NCI-H82 treated with DMSO at 0.1 percent for 48 hours (cell line): ENCODE measurements around the gene LRRC49.
"Not testable (repeated sequence)": the region's sequence is repeated elsewhere in the genome, so short reads cannot be mapped to it uniquely, and the experiment has no call there.

Source experiments
- DNase-seq: peaks from one replicate; lab custom pipeline; 2025; ENCODE audit not compliant: unreplicated experiment; lab: John Stamatoyannopoulos, UW

The LRRC49 gene

DNA sequence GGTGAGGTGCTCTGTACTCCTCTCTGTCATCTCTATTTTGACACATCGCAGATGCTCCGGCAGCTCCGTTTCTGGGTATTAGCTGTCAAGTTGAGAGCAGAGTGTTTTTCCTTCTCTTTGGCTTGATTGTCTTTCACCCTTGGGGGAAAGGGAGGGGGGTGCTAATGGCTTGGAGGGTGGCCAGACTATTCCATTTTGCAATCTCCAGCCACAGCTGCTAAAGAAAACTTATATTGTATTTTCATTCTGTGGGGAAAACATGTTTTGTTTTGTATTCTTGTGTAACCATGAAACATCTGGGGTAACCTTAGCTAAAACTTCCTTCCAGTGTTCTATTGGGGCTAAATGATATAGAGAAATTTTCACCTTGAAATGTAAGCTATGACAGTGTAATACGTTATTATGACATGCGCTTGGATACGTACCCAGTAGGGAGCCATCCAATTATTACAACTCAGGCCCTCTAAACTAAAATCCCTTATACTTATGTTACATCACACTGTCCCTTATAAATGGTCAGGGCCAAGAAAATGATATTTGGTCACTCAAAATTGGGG is 24.6 kb upstream of the LRRC49 start:
- no peak for DNase-seq

- no peak for DNase-seq
Observed at GRCh38 chr15:70869346-70869745, 23.3 kb upstream of the LRRC49 start.

GRCh38 chr15:70870051-70870450 is 22.6 kb upstream of the LRRC49 start:
- DNase-seq = no peak

DNA sequence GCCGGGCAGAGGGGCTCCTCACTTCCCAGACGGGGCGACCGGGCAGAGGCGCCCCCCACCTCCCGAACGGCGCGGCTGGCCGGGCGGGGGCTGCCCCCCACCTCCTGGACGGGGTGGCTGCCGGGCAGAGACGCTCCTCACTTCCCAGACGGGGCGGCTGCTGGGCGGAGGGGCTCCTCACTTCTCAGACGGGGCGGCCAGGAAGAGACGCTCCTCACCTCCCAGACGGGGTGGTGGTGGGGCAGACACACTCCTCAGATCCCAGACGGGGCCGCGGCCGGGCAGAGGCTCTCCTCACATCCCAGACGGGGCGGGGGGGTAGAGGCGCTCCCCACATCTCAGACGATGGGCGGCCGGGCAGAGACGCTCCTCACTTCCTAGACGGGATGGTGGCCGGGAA is 21.1 kb upstream of the LRRC49 start:
- DNase-seq = not testable (repeated sequence)

DNA sequence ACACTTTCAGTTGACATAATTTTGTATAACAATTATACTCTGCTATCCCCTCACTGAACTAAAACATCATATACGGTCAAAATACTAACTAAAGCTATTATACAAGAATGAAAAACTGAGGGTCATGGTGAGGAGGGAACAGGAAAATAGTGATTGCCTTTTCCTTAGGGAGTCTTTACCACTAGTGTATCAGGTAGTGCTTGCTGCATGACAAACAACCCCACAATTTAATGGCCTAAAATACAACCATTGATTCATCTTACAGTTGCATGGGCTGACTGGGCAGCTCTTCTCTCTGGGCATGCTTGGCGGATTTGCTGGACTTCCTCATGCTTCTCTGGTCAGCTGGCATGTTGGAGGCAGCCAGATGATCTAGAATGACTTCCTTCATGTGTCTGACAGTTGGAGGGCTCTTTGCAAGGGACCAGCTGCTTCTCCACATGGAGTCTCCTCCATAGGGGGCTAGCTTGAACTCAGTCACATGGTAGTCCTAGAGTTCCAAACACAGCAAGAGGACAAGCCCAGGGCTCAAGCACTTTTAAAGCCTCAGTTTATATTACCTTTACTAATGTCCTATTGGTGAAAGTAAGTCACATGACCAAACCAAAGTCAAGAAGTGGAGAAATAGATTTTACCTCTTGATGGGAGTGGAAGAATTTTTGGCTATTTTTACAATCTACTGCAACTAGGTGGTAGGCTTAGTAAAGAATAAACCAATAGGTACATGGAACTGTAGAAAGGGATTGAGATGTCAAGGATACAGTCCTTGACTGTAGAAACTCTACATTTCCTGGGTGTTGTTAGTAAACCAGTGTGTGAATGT is 19.2 kb upstream of the LRRC49 start:
- DNase-seq = no peak

DNA sequence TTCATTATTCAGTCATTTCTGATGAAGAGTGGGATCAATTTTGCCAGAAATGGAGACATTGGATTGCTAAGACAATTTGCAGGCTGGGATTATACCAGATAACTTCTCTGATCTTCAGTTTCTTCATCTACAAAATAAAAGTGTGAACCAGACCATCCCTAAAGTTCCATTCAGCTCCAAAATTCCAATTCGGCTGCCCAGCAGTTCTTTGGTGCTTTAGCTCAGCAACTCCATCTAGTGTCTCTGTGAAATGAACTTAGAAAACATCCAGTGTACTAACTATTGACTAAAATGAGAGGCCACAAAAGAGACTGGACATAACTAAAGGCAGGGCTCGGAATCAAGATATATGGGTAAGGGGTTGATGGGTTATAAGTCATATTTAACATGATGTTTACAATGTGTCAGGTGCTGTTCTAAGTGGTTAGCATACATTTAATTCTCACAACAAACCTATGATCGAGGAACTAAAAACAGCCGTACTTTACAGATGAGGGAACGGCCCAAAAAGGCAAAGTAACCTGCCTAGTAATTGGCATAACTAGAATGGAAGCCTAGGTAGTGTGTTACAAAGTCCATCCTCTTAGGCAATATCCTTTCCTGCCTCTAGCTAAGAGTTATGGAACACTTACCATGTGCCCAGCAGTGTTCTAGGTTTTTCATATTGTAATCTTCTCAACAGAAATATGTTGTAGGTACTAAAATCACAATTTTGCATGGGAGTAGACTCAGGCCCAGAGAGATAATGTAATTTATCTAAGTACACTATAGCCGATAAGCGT is 17.4 kb upstream of the LRRC49 start:
- DNase-seq = no peak

DNA sequence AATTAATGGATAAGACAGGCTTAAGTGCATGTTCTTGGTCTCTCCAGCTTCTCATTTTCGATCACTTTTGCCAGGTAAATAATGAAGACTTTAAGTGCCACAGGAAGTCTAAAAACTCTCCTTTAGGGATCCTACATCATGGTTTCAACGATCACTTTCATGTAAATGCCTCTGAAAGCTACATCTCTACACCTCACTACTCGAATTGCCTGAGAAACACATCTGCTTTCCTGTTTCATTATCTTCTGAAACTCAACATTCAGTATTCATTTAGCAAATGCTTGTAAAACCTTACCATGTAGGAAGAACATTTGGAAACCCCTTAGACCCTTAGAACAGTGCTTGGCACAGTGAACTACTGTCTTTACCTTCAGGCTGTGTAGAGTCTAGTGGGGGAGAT is 16.6 kb upstream of the LRRC49 start:
- DNase-seq = no peak

- DNase-seq = no peak
Observed at GRCh38 chr15:70876683-70877082, 15.9 kb upstream of the LRRC49 start.

DNA sequence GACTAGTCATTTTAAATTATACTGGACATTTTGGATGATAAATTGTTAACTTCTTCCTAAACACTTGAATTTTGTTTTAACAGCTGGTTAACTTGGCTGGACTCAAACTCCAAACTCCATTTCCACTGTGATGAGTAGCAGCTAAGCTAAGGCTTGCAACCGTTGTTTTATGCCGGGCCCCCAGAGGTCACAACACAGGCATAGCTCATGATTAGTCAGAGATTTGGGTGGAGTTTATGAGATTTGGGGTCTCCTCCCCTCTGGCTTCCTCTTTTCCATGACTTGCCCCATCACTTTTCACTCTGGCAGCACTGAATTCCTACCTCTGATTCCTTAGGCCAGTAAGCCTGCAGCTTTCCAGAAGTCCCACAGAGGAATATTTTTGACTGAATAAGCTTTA is 13.2 kb upstream of the LRRC49 start:
- DNase-seq = no peak

DNA sequence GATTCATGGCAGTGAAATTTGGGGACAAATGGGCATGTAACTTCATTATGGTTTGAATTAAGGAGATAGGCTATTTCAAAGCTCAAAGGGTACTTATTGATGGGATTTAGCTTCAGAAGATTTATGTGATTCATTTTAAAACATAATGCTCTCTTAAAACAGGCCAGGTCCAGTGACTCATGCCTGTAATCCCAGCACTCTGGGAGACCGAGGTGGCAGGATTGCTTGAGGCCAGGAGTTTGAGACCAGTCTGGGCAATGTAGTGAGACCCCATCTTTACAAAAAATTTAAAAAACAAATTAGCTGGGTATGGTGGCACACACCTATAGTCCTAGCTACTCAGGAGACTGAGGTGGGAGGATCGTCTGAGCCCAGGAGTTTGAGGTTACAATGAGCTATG is 11.8 kb upstream of the LRRC49 start:
- no peak for DNase-seq

GRCh38 chr15:70882361-70882760 is 10.3 kb upstream of the LRRC49 start:
- DNase-seq = no peak

- DNase-seq = no peak
Observed at GRCh38 chr15:70892912-70893560, 410 bp downstream of the LRRC49 start.

DNA sequence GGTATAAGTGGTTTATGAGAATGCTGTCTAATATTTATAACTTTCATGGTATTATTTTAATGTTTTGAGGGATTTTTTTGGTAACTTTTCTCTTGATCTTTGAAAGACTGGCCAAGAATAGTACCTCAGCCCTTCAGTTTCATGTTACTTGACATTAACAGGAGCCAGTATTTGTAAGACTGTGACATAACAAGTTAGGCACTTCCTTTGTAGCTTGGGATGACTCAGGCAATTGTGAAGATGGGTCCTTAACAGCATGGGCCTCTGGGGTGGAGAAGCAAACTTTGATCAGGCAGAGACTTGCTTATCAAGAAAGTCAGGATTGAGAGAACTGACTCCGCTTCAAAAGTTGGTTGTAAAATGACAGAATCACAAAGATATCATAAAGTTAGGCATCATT is 9.5 kb downstream of the LRRC49 start:
- DNase-seq = no peak

GRCh38 chr15:70906842-70907241 is 14.2 kb downstream of the LRRC49 start:
- no peak for DNase-seq

GRCh38 chr15:70907784-70908471 is 15.3 kb downstream of the LRRC49 start:
- DNase-seq = no peak

- DNase-seq = no peak
Observed at GRCh38 chr15:70910958-70911357, 18.3 kb downstream of the LRRC49 start.

GRCh38 chr15:70912187-70912586 is 19.6 kb downstream of the LRRC49 start:
- DNase-seq = no peak

- no peak for DNase-seq
Observed at GRCh38 chr15:70916531-70916930, 23.9 kb downstream of the LRRC49 start.

DNA sequence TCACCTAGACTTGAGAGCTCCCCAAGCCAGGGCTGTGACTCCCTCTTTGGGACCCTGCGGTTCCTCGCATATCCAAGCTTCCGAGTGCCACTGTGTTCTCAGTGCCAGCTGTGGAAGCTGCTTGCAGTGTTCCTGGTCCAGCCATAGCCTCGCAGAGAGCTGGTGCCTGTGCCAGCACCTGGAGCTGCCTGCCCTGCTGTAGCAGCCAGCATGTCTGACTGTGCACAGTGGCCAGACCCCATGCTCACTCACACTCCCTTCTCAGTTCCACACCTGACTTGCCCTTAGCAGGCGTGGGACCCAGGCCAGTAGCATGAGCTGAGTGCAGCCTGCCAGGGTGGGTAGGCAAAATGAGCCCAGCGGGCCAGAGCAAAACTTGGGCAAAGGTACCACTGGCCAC is 25.3 kb downstream of the LRRC49 start:
- no peak for DNase-seq

- no peak for DNase-seq
Observed at GRCh38 chr15:70920981-70921696, 28.5 kb downstream of the LRRC49 start.
